GM12878 (cell line): Measurements from ENCODE around the gene ARHGAP15.

Experiments
- EP300 ChIP-seq, 2 experiments: fragments of 150-350 bp in 1 of 2; IDR thresholded peaks; 2 replicates each; pipeline ENCODE4 v1.6.1; 2011 to 2012; ENCODE audit warnings: low read depth in 2 of 2, low read length in 2 of 2, borderline replicate concordance in 1 of 2, improper control_type of control experiment in 1 of 2, inconsistent platforms in 1 of 2; ENCODE audit not compliant: control insufficient read depth in 1 of 2
- POLR2A ChIP-seq: IDR thresholded peaks from 2 replicates; pipeline ENCODE4 v1.6.1; 2011; ENCODE audit warnings: low read depth, mild to moderate bottlenecking, low read length
- TCF7 ChIP-seq: IDR thresholded peaks from 2 replicates; pipeline ENCODE4 v1.6.1; 2014; ENCODE audit warnings: antibody characterized with exemption, borderline replicate concordance
- TF ChIP-seq, protein P1 (sequence below), 3 experiments: IDR thresholded peaks in 2 of 3; conservative IDR thresholded peaks in 1 of 3; 2 replicates each; pipeline ENCODE4 v1.5.1; 2011; ENCODE audit warnings: low read depth in 3 of 3, low read length in 3 of 3, mild to moderate bottlenecking in 3 of 3, control low read depth in 2 of 3, moderate library complexity in 2 of 3, inconsistent platforms in 1 of 3, mixed read lengths in 1 of 3; ENCODE audit not compliant: control insufficient read depth in 2 of 3, insufficient read depth in 1 of 3; ENCODE audit errors: extremely low read depth in 1 of 3

DNA sequence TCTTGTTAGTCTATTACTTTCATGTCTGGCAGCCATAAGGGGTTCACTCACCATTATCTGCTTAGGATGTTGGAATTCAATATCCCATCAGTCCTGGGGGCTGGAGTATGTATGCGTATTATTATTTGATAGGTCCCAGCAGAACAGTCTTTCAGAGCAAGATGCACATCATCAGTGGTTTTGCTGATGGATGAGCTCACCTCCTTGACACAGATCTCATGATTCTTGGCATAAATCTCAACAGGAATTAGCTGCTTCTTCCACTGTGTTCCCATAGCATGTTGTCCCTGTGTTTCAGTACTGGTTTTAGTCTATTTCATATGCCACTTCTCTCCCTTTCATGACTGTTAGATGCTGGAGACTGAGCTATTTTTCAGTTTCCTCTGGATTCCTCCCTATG lies 442.5 kb downstream of the ARHGAP15 start:
- no peak for TF ChIP-seq TCF7
- TF ChIP-seq, protein P1, sequence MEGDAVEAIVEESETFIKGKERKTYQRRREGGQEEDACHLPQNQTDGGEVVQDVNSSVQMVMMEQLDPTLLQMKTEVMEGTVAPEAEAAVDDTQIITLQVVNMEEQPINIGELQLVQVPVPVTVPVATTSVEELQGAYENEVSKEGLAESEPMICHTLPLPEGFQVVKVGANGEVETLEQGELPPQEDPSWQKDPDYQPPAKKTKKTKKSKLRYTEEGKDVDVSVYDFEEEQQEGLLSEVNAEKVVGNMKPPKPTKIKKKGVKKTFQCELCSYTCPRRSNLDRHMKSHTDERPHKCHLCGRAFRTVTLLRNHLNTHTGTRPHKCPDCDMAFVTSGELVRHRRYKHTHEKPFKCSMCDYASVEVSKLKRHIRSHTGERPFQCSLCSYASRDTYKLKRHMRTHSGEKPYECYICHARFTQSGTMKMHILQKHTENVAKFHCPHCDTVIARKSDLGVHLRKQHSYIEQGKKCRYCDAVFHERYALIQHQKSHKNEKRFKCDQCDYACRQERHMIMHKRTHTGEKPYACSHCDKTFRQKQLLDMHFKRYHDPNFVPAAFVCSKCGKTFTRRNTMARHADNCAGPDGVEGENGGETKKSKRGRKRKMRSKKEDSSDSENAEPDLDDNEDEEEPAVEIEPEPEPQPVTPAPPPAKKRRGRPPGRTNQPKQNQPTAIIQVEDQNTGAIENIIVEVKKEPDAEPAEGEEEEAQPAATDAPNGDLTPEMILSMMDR (IDR thresholded peaks at IDR 0.05 in 2 of 3, conservative IDR thresholded peaks at IDR 0.05 in 1 of 3; ENCODE audit: control insufficient read depth in 2 of 3, extremely low read depth in 1 of 3, insufficient read depth in 1 of 3, low read depth in 3 of 3, low read length in 3 of 3) = no peak
- no peak for TF ChIP-seq POLR2A
- TF ChIP-seq EP300 (IDR thresholded peaks at IDR 0.05; ENCODE audit: borderline replicate concordance in 1 of 2, control insufficient read depth in 1 of 2, low read depth in 2 of 2, low read length in 2 of 2) = no peak
